SU-DHL-6 (cell line): ENCODE measurements around the gene C3orf22.

Experiments
- CTCF ChIP-seq: fragments of 200-600 bp; sonication (generic); IDR thresholded peaks from one replicate; pipeline ENCODE4 v1.5.1; 2017; ENCODE audit warnings: antibody characterized with exemption, mild to moderate bottlenecking, low read length, moderate library complexity; ENCODE audit not compliant: insufficient read depth, poor library complexity, severe bottlenecking
- EZH2phosphoT487 ChIP-seq: fragments of 200-600 bp; sonication (generic), shearing (Covaris generic); conservative IDR thresholded peaks from 2 replicates; pipeline ENCODE4 v1.6.1; 2018; ENCODE audit warnings: mild to moderate bottlenecking, antibody characterized with exemption, low read length, moderate library complexity, mixed read lengths

GRCh38 chr3:126517986-126518778, 40.5 kb downstream of the C3orf22 start:
- TF ChIP-seq CTCF, result no peak
- no peak for TF ChIP-seq EZH2phosphoT487
